ENCODE measurements around the gene PKNOX2. TPM values are rescaled to one million over a fixed set of nuclear protein-coding genes. Genes with fewer than 3 reads are reported as not detected.

PKNOX2 gene
- total and polyA plus RNA-seq, 4 donors = 3.1 to 10.6 (median 7.9) TPM

GRCh38 chr11:125331357-125332035, 166.9 kb downstream of the PKNOX2 start:
- Histone ChIP-seq H3K27me3 (ENCODE audit: control insufficient read depth in 3 of 3, insufficient read depth in 3 of 3, low read length in 2 of 3) (no peaks in the 10 kb centered on the region), H3K9me3 (ENCODE audit: control insufficient read depth in 4 of 4, insufficient read depth in 3 of 4, low read length in 3 of 4) (no peaks in the 10 kb centered on the region), H3K36me3 (ENCODE audit: control insufficient read depth in 4 of 4, insufficient read depth in 4 of 4, low read length in 4 of 4) (peaks cover 0 to 2% (median 0%) of the 10 kb centered on the region in 4 donors), H3K9ac (ENCODE audit: insufficient read depth in 1 of 2, low read length in 2 of 2) (no peak overlapping the region), H3K4me3 (no peak overlapping the region), H3K27ac (ENCODE audit: low read depth in 1 of 2, low read length in 1 of 2) (no peak overlapping the region), H3K4me1 (ENCODE audit: control insufficient read depth in 5 of 5, insufficient read depth in 5 of 5, low read length in 5 of 5) (peaks cover 0 to 30% (median 9%) of the 10 kb centered on the region in 5 donors)
- DNase-seq (no peak), ATAC-seq (ENCODE audit: insufficient read depth, low FRiP score) (no peak)
- 74 to 83% methylated on average over 9 of the region's 9 CpGs for WGBS, 2 donors
- TF ChIP-seq, protein P1, sequence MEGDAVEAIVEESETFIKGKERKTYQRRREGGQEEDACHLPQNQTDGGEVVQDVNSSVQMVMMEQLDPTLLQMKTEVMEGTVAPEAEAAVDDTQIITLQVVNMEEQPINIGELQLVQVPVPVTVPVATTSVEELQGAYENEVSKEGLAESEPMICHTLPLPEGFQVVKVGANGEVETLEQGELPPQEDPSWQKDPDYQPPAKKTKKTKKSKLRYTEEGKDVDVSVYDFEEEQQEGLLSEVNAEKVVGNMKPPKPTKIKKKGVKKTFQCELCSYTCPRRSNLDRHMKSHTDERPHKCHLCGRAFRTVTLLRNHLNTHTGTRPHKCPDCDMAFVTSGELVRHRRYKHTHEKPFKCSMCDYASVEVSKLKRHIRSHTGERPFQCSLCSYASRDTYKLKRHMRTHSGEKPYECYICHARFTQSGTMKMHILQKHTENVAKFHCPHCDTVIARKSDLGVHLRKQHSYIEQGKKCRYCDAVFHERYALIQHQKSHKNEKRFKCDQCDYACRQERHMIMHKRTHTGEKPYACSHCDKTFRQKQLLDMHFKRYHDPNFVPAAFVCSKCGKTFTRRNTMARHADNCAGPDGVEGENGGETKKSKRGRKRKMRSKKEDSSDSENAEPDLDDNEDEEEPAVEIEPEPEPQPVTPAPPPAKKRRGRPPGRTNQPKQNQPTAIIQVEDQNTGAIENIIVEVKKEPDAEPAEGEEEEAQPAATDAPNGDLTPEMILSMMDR (IDR thresholded peaks at IDR 0.05; ENCODE audit: control extremely low read depth, extremely low read depth) = no peak

GRCh38 chr11:125332821-125333220, 168.3 kb downstream of the PKNOX2 start:
- H3K4me1 ChIP-seq (ENCODE audit: control insufficient read depth in 5 of 5, insufficient read depth in 5 of 5, low read length in 5 of 5) = peaks cover 0 to 19% (median 5%) of the 10 kb centered on the region in 5 donors
- H3K9ac ChIP-seq (ENCODE audit: insufficient read depth in 1 of 2, low read length in 2 of 2) = no peak overlapping the region
- H3K9me3 ChIP-seq (ENCODE audit: control insufficient read depth in 4 of 4, insufficient read depth in 3 of 4, low read length in 3 of 4) = no peaks in the 10 kb centered on the region
- peaks cover 0 to 2% (median 0%) of the 10 kb centered on the region in 4 donors for H3K36me3 ChIP-seq (ENCODE audit: control insufficient read depth in 4 of 4, insufficient read depth in 4 of 4, low read length in 4 of 4)
- no peak for DNase-seq
- no peak overlapping the region for H3K27ac ChIP-seq (ENCODE audit: low read depth in 1 of 2, low read length in 1 of 2)
- no peak for ATAC-seq (ENCODE audit: insufficient read depth, low FRiP score)
- no peak overlapping the region for H3K4me3 ChIP-seq
- TF ChIP-seq, protein P1 (IDR thresholded peaks at IDR 0.05; ENCODE audit: control extremely low read depth, extremely low read depth) = no peak
- 89 to 92% methylated on average over 8 of the region's 8 CpGs for WGBS, 2 donors
- H3K27me3 ChIP-seq (ENCODE audit: control insufficient read depth in 3 of 3, insufficient read depth in 3 of 3, low read length in 2 of 3) = no peaks in the 10 kb centered on the region

- Histone ChIP-seq H3K36me3 (ENCODE audit: control insufficient read depth in 4 of 4, insufficient read depth in 4 of 4, low read length in 4 of 4) (peaks cover 0 to 2% (median 0%) of the 10 kb centered on the region in 4 donors), H3K9me3 (ENCODE audit: control insufficient read depth in 4 of 4, insufficient read depth in 3 of 4, low read length in 3 of 4) (no peaks in the 10 kb centered on the region), H3K9ac (ENCODE audit: insufficient read depth in 1 of 2, low read length in 2 of 2) (no peak overlapping the region), H3K27me3 (ENCODE audit: control insufficient read depth in 3 of 3, insufficient read depth in 3 of 3, low read length in 2 of 3) (no peaks in the 10 kb centered on the region), H3K4me1 (ENCODE audit: control insufficient read depth in 5 of 5, insufficient read depth in 5 of 5, low read length in 5 of 5) (peaks cover 0 to 18% (median 5%) of the 10 kb centered on the region in 5 donors), H3K27ac (ENCODE audit: low read depth in 1 of 2, low read length in 1 of 2) (no peak overlapping the region), H3K4me3 (no peak overlapping the region)
- ATAC-seq (ENCODE audit: insufficient read depth, low FRiP score) = no peak
- TF ChIP-seq, protein P1 (IDR thresholded peaks at IDR 0.05; ENCODE audit: control extremely low read depth, extremely low read depth) = no peak
- 80% methylated on average over 7 of the region's 7 CpGs for WGBS, 2 donors
- no peak for DNase-seq
Observed at GRCh38 chr11:125333354-125334073, 169.0 kb downstream of the PKNOX2 start.

Data from lung (tissue), 12 donors.